HepG2 (cell line): ENCODE measurements around the gene LTA4H. TPM values are rescaled to one million over a fixed set of nuclear protein-coding genes. Genes with fewer than 3 reads are reported as not detected.

ENCODE experiments used
- AGO2 ChIP-seq: fragments of 200-400 bp; formaldehyde crosslinking; optimal IDR thresholded peaks from 2 replicates; pipeline ENCODE3; 2017; ENCODE audit warnings: mild to moderate bottlenecking, low read depth, low read length, moderate library complexity
- ARNT2 ChIP-seq: sonication (generic); formaldehyde crosslinking; IDR thresholded peaks from 2 replicates; pipeline ENCODE4 v1.8.0; 2022; ENCODE audit warnings: mild to moderate bottlenecking, low read depth, missing genetic modification reagents, moderate library complexity
- BCL6 ChIP-seq: IDR thresholded peaks from 2 replicates; pipeline ENCODE4 v1.6.1; 2016; ENCODE audit warnings: missing genetic modification reagents, missing compliant biosample characterization
- BRCA1 ChIP-seq: sonication (generic); formaldehyde crosslinking; IDR thresholded peaks from 2 replicates; pipeline ENCODE4 v1.4.0; 2020; ENCODE audit warnings: missing genetic modification reagents
- DMTF1 ChIP-seq: sonication (generic); formaldehyde crosslinking; IDR thresholded peaks from 2 replicates; pipeline ENCODE4 v1.4.0; 2020; ENCODE audit warnings: mild to moderate bottlenecking, missing genetic modification reagents
- FOXK1 ChIP-seq: sonication (generic); formaldehyde crosslinking; IDR thresholded peaks from 2 replicates; pipeline ENCODE4 v1.4.0; 2020; ENCODE audit warnings: low read depth, missing genetic modification reagents, borderline replicate concordance
- MLX ChIP-seq: IDR thresholded peaks from 2 replicates; pipeline ENCODE4 v1.6.1; 2016
- MTA1 ChIP-seq: sonication (generic); formaldehyde crosslinking; IDR thresholded peaks from 2 replicates; pipeline ENCODE4 v1.4.0; 2020; ENCODE audit warnings: missing genetic modification reagents, mild to moderate bottlenecking, borderline replicate concordance
- PRMT3 ChIP-seq: sonication (generic); formaldehyde crosslinking; IDR thresholded peaks from 2 replicates; pipeline ENCODE4 v1.8.1; 2022; ENCODE audit warnings: low read depth, mild to moderate bottlenecking, moderate library complexity, missing genetic modification reagents, borderline replicate concordance
- TBP ChIP-seq: sonication (generic); formaldehyde crosslinking; IDR thresholded peaks from 2 replicates; pipeline ENCODE4 v1.5.0; 2020; ENCODE audit warnings: missing genetic modification reagents
- THYN1 ChIP-seq: sonication (generic); formaldehyde crosslinking; IDR thresholded peaks from 2 replicates; pipeline ENCODE4 v1.8.1; 2023; ENCODE audit warnings: low read depth, mild to moderate bottlenecking, moderate library complexity, missing genetic modification reagents, borderline replicate concordance
- TRIM24 ChIP-seq: sonication (generic); formaldehyde crosslinking; IDR thresholded peaks from 2 replicates; pipeline ENCODE4 v1.8.0; 2022; ENCODE audit warnings: mild to moderate bottlenecking, missing genetic modification reagents
- USF2 ChIP-seq, 2 experiments: sonication (generic) in 1 of 2; formaldehyde crosslinking in 1 of 2; IDR thresholded peaks; 2 replicates each; pipeline versions ENCODE4 v1.5.1 to v1.6.1; 2011 to 2020; ENCODE audit warnings: borderline replicate concordance in 1 of 2, low read depth in 1 of 2, low read length in 1 of 2, mild to moderate bottlenecking in 1 of 2, missing genetic modification reagents in 1 of 2, moderate library complexity in 1 of 2
- ZBTB10 ChIP-seq: sonication (generic); formaldehyde crosslinking; IDR thresholded peaks from 2 replicates; pipeline ENCODE4 v1.4.0; 2020; ENCODE audit warnings: missing genetic modification reagents, borderline replicate concordance
- ZBTB42 ChIP-seq: sonication (generic); formaldehyde crosslinking; IDR thresholded peaks from 2 replicates; pipeline ENCODE4 v1.5.0; 2020; ENCODE audit warnings: mild to moderate bottlenecking, missing genetic modification reagents
- ZFYVE20 ChIP-seq: sonication (generic); formaldehyde crosslinking; IDR thresholded peaks from 2 replicates; pipeline ENCODE4 v1.8.0; 2023; ENCODE audit warnings: low read depth, mild to moderate bottlenecking, moderate library complexity, missing genetic modification reagents, borderline replicate concordance
- ZNF263 ChIP-seq: sonication (generic); formaldehyde crosslinking; IDR thresholded peaks from 2 replicates; pipeline ENCODE4 v1.4.0; 2020; ENCODE audit warnings: missing genetic modification reagents
- ZNF3 ChIP-seq: IDR thresholded peaks from 2 replicates; pipeline ENCODE4 v1.7.0; 2017; ENCODE audit warnings: inconsistent platforms
- ZNF607 ChIP-seq: sonication (generic); formaldehyde crosslinking; IDR thresholded peaks from 2 replicates; pipeline ENCODE4 v1.5.1; 2020; ENCODE audit warnings: missing genetic modification reagents, mild to moderate bottlenecking, borderline replicate concordance
- ZNF747 ChIP-seq: sonication (generic); formaldehyde crosslinking; IDR thresholded peaks from 2 replicates; pipeline ENCODE4 v1.8.1; 2023; ENCODE audit warnings: missing genetic modification reagents, mild to moderate bottlenecking, borderline replicate concordance
- ZNF775 ChIP-seq: sonication (generic); formaldehyde crosslinking; IDR thresholded peaks from 2 replicates; pipeline ENCODE4 v1.4.0; 2020; ENCODE audit warnings: missing genetic modification reagents, mild to moderate bottlenecking, moderate library complexity, borderline replicate concordance
- ZSCAN12 ChIP-seq: sonication (generic); formaldehyde crosslinking; IDR thresholded peaks from 2 replicates; pipeline ENCODE4 v1.9.0; 2021; ENCODE audit warnings: mild to moderate bottlenecking, missing genetic modification reagents
- polyA plus RNA-seq, 8 experiments: library from polyadenylated mRNA; depleted of rRNA in 3 of 8; stranded (reverse) in 7 of 8; unstranded in 1 of 8; fragments of >200 nt; fragmentation: Illumina TruSeq in 4 of 8; extraction: Trizol in 4 of 8; gene quantifications; 2 replicates each; pipeline versions ENCODE4 v1.2.1 to v1.2.3, GENCODE V29; 2011 to 2016; ENCODE audit warnings: low read depth in 4 of 8, missing spikeins in 1 of 8, mixed read lengths in 1 of 8; ENCODE audit not compliant: insufficient read depth in 1 of 8
- total RNA-seq, 5 experiments: library from RNA; depleted of rRNA; stranded (reverse); fragments of >200 nt; fragmentation: Illumina TruSeq; extraction: Trizol; gene quantifications; 2 replicates each; pipeline ENCODE4 v1.2.3, GENCODE V29; 2016; ENCODE audit warnings: low read depth in 1 of 5

LTA4H gene
- total and polyA plus RNA-seq, 2 of the 13 experiments (the other 11 are each of a cell fraction or from before 2014, with no cell fraction given), result 87.5 to 90.4 TPM

- TF ChIP-seq BCL6 (CRISPR knock-in tag) (peak; percentile 96), MTA1 (peak; percentile 17; the same call in 1 of the 2 replicates), AGO2 (no peak), ZNF747 (peak; percentile 96), THYN1 (CRISPR knock-in tag) (no peak), TRIM24 (CRISPR knock-in tag) (peak; percentile 91), PRMT3 (CRISPR knock-in tag) (peak; percentile 87), ARNT2 (CRISPR knock-in tag) (peak; percentile 82), TBP (CRISPR knock-in tag) (no peak), DMTF1 (0 out of 2 replicates have a peak, but pooled peaks have one; percentile 76), ZNF607 (CRISPR knock-in tag) (peak; percentile 81), ZNF775 (CRISPR knock-in tag) (peak; percentile 94), ZBTB10 (CRISPR knock-in tag) (no peak), BRCA1 (CRISPR knock-in tag) (no peak), ZFYVE20 (CRISPR knock-in tag) (no peak), USF2 (IDR thresholded peaks at IDR 0.05; ENCODE audit: low read depth, low read length) (no peak), USF2 (CRISPR knock-in tag; IDR thresholded peaks at IDR 0.05; ENCODE audit: borderline replicate concordance) (0 out of 2 replicates have a peak, but pooled peaks have one; percentile 1), ZNF263 (CRISPR knock-in tag) (peak; percentile 7; the same call in 1 of the 2 replicates), ZBTB42 (CRISPR knock-in tag) (no peak), MLX (peak; percentile 86), ZNF3 (CRISPR knock-in tag) (peak; percentile 66; the same call in 1 of the 2 replicates), ZSCAN12 (CRISPR knock-in tag) (no peak), FOXK1 (CRISPR knock-in tag) (peak; percentile 97)
Measured at GRCh38 chr12:95996034-95996658, 39.2 kb downstream of the LTA4H start, which contains the start of gene HAL (continued).
